Measurements from ENCODE around the gene FUT4.
A peak's percentile ranks its signal among the peaks of the same experiment; 100 is the strongest.

The FUT4 gene

DNA sequence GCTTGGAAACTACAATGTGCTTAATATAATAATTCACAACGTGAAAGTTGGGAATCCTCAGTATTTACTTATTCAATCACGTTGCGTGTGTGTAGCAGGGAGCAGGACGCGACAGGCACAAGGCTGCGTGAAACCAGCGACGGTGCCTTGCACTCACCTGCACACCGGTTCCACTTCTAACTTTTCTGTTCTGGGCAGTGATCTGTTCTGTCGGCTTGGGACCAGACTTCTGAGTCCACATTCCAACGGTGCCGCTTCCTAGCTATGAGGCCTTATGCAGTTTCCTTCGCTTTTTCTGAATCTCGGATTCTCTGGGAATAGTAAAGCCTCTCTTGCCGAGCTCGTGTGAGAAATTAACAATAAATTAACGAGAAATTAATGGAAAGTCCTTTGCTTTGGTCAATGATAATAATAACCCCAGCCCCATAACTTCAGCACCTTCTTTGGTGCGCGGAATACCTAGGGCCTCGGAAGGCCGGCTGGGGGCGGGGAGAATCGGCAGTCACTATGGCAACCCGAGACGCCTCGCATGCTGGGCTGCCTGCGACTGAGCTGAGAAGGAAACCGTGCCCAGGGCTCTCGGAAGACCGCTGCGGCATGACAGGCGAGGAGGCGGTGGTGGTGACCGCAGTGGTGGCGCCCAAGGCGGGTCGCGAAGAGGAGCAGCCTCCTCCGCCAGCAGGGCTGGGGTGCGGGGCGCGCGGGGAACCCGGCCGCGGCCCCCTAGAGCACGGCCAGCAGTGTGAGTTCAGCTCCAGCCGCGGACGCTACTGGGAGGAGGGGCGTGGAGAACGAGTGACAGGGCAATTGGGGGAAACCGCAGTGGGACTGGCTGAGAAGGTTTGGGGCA, 31.6 kb upstream of the FUT4 start, which contains the start of gene C11orf97:
TSS of gene C11orf97 (plus strand) at position 530 of the 850 bp plus-strand sequence. CDS start at position 598, 68 bp downstream.
- TF ChIP-seq YY1 (IDR thresholded peaks at IDR 0.05; ENCODE audit: insufficient read depth, insufficient read length) (no peak), SUZ12 (IDR thresholded peaks at IDR 0.05; ENCODE audit: extremely low read depth, insufficient read depth, insufficient read length) (no peak), ZNF274 (IDR thresholded peaks at IDR 0.05; ENCODE audit: low read depth, low read length) (no peak)
- DNase-seq (ENCODE audit: low read depth, low spot score): peak; percentile 44
- H3K36me3 ChIP-seq (ENCODE audit: insufficient read depth, insufficient read length, low read length): no peaks in the 10 kb centered on the region
- peak within 1 kb of the TSS; percentile 41 for H3K4me3 ChIP-seq (ENCODE audit: insufficient read length, low read depth)
- peak within 1 kb of the TSS; percentile 38 for H3K9ac ChIP-seq (ENCODE audit: insufficient read length, low read depth)
- H3K27me3 ChIP-seq (ENCODE audit: insufficient read depth, insufficient read length): peaks cover 23% of the 10 kb centered on the region
- H3K9me3 ChIP-seq (ENCODE audit: insufficient read depth, low read length): no peaks in the 10 kb centered on the region
- no peaks in the 10 kb centered on the region for H3K4me1 ChIP-seq (ENCODE audit: insufficient read depth, insufficient read length)

DNA sequence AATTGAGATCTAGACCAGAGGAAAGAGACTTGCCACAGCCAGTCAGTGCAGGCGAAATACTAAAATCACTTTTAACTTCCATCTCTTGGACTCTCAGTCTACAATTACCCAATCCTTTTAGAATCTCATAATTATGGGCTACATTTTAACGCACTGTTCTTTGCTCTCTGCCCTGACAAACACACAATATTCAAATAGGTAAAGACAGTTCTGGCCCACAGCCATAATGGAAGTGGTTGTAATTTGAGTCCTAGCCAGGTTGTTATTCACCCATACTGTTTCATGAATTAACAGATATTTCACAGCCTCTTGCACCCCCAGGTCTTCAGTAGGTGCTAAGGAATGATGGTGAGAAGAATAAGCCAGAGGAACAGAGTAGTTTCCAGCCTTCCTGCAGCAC, 30.6 kb upstream of the FUT4 start:
- H3K9me3 ChIP-seq (ENCODE audit: insufficient read depth, low read length): no peaks in the 10 kb centered on the region
- no peak for DNase-seq (ENCODE audit: low read depth, low spot score)
- peaks cover 23% of the 10 kb centered on the region for H3K27me3 ChIP-seq (ENCODE audit: insufficient read depth, insufficient read length)
- no peaks in the 10 kb centered on the region for H3K36me3 ChIP-seq (ENCODE audit: insufficient read depth, insufficient read length, low read length)
- TF ChIP-seq ZNF274 (IDR thresholded peaks at IDR 0.05; ENCODE audit: low read depth, low read length) (no peak), SUZ12 (IDR thresholded peaks at IDR 0.05; ENCODE audit: extremely low read depth, insufficient read depth, insufficient read length) (no peak), YY1 (IDR thresholded peaks at IDR 0.05; ENCODE audit: insufficient read depth, insufficient read length) (no peak)
- no peaks in the 10 kb centered on the region for H3K4me1 ChIP-seq (ENCODE audit: insufficient read depth, insufficient read length)
- no peak overlapping the region for H3K4me3 ChIP-seq (ENCODE audit: insufficient read length, low read depth)
- H3K9ac ChIP-seq (ENCODE audit: insufficient read length, low read depth): no peak overlapping the region

DNA sequence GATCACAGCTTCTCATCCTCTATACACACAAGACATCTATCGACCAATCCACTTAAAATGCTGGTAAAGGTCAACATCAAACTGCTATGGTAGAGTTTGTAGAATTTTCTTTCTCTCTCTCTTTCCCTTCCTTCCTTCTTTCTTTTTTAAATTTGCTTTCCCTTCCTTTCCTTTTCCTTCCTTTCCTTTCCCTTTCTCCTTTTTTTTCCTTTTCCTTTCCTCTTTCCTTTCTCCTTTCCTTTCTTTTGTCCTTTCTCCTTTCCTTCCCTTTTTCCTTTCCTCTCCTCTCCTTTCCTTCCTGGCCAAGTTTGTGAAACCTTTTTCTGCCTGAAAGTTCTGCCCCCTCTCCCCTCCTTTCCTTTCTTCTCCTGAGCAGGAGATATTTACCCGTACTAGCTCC, 28.3 kb upstream of the FUT4 start:
- H3K4me3 ChIP-seq (ENCODE audit: insufficient read length, low read depth): no peak overlapping the region
- H3K9ac ChIP-seq (ENCODE audit: insufficient read length, low read depth): no peak overlapping the region
- H3K36me3 ChIP-seq (ENCODE audit: insufficient read depth, insufficient read length, low read length): no peaks in the 10 kb centered on the region
- no peak for DNase-seq (ENCODE audit: low read depth, low spot score)
- TF ChIP-seq SUZ12 (IDR thresholded peaks at IDR 0.05; ENCODE audit: extremely low read depth, insufficient read depth, insufficient read length): no peak
- no peak for TF ChIP-seq YY1 (IDR thresholded peaks at IDR 0.05; ENCODE audit: insufficient read depth, insufficient read length)
- no peak for TF ChIP-seq ZNF274 (IDR thresholded peaks at IDR 0.05; ENCODE audit: low read depth, low read length)
- peaks cover 23% of the 10 kb centered on the region for H3K27me3 ChIP-seq (ENCODE audit: insufficient read depth, insufficient read length)
- H3K9me3 ChIP-seq (ENCODE audit: insufficient read depth, low read length): no peaks in the 10 kb centered on the region
- H3K4me1 ChIP-seq (ENCODE audit: insufficient read depth, insufficient read length): no peaks in the 10 kb centered on the region

DNA sequence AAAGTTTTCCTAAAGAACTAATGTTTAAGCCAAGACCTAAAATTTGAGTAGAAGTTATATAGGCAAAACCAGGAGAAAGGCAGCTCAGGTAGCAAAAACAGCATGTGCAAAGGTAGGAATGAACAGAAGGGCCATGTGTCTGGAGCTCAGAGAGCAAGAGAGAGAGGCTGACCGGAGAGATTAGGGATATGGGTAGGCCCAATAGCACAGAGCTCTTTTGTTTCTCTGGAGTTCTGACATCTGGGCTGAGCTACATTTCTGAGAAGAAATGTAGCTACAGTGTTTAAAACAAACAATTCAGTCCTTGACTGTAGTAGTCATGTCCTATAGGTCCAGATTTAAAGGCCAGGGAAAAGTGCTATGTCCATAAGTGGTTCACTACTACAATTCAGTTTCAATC, 27.0 kb upstream of the FUT4 start:
- Histone ChIP-seq H3K9ac (ENCODE audit: insufficient read length, low read depth) (no peak overlapping the region), H3K27me3 (ENCODE audit: insufficient read depth, insufficient read length) (peaks cover 23% of the 10 kb centered on the region), H3K9me3 (ENCODE audit: insufficient read depth, low read length) (no peaks in the 10 kb centered on the region), H3K4me1 (ENCODE audit: insufficient read depth, insufficient read length) (no peaks in the 10 kb centered on the region), H3K36me3 (ENCODE audit: insufficient read depth, insufficient read length, low read length) (no peaks in the 10 kb centered on the region), H3K4me3 (ENCODE audit: insufficient read length, low read depth) (no peak overlapping the region)
- no peak for DNase-seq (ENCODE audit: low read depth, low spot score)
- no peak for TF ChIP-seq YY1 (IDR thresholded peaks at IDR 0.05; ENCODE audit: insufficient read depth, insufficient read length)
- no peak for TF ChIP-seq ZNF274 (IDR thresholded peaks at IDR 0.05; ENCODE audit: low read depth, low read length)
- no peak for TF ChIP-seq SUZ12 (IDR thresholded peaks at IDR 0.05; ENCODE audit: extremely low read depth, insufficient read depth, insufficient read length)

DNA sequence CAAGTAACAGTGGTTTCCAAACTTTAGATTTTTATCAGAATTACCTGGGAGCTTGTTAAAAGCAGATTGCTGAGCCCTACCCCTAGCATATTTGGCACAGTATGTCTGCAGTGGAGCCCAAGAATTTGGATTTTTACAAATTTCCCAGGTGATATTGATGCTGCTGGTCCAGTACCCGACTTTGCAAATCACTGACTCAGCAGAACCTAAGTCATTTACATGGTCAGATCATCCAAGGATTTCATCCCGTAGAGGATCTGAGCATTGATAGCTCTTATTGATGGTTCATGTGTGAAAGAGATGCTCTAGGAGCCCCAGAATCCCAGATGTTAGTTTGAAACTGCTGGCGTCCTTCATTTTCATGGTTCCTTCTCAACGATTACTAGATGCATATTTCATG, 25.4 kb upstream of the FUT4 start:
- no peak for TF ChIP-seq YY1 (IDR thresholded peaks at IDR 0.05; ENCODE audit: insufficient read depth, insufficient read length)
- no peak for TF ChIP-seq ZNF274 (IDR thresholded peaks at IDR 0.05; ENCODE audit: low read depth, low read length)
- no peak for TF ChIP-seq SUZ12 (IDR thresholded peaks at IDR 0.05; ENCODE audit: extremely low read depth, insufficient read depth, insufficient read length)
- DNase-seq (ENCODE audit: low read depth, low spot score): no peak

DNA sequence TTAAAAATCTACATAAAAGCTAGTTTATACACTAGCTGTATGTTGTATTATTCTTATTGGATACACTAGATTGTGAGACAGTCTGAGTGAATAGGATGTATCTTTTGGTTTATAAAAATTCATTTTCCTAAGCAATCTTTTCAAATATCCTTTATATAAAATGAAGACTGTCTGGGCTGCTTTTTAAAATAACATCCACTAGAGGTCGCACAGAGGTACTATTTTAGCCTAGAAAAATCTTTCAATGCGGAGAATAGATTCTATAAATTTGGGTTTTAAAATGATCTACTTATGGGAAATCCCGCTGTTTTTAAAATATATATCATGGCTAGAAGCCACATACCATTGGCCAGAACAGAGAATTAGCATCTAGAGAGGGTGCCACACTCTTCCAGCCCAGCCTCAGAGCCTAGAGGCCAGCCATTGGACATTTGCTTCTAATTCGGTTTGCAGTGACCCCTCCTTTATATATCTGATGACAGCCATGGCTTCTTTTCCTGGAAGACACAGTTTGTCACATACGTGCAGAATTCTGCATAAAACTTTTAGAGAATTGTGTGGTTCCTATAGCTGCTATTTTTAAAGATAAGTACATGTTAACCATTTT, 24.1 kb upstream of the FUT4 start:
- TF ChIP-seq SUZ12 (IDR thresholded peaks at IDR 0.05; ENCODE audit: extremely low read depth, insufficient read depth, insufficient read length) (no peak), YY1 (IDR thresholded peaks at IDR 0.05; ENCODE audit: insufficient read depth, insufficient read length) (no peak), ZNF274 (IDR thresholded peaks at IDR 0.05; ENCODE audit: low read depth, low read length) (no peak)
- Histone ChIP-seq H3K9ac (ENCODE audit: insufficient read length, low read depth) (no peak overlapping the region), H3K4me3 (ENCODE audit: insufficient read length, low read depth) (no peak overlapping the region), H3K36me3 (ENCODE audit: insufficient read depth, insufficient read length, low read length) (no peaks in the 10 kb centered on the region), H3K9me3 (ENCODE audit: insufficient read depth, low read length) (no peaks in the 10 kb centered on the region), H3K27me3 (ENCODE audit: insufficient read depth, insufficient read length) (peaks cover 3% of the 10 kb centered on the region), H3K4me1 (ENCODE audit: insufficient read depth, insufficient read length) (no peaks in the 10 kb centered on the region)
- DNase-seq (ENCODE audit: low read depth, low spot score): no peak

More for the DNA sequence above, 25.4 kb upstream of the FUT4 start:
- Histone ChIP-seq H3K9me3 (ENCODE audit: insufficient read depth, low read length) (no peaks in the 10 kb centered on the region), H3K9ac (ENCODE audit: insufficient read length, low read depth) (no peak overlapping the region), H3K27me3 (ENCODE audit: insufficient read depth, insufficient read length) (peaks cover 9% of the 10 kb centered on the region), H3K4me3 (ENCODE audit: insufficient read length, low read depth) (no peak overlapping the region), H3K36me3 (ENCODE audit: insufficient read depth, insufficient read length, low read length) (no peaks in the 10 kb centered on the region), H3K4me1 (ENCODE audit: insufficient read depth, insufficient read length) (no peaks in the 10 kb centered on the region)

DNA sequence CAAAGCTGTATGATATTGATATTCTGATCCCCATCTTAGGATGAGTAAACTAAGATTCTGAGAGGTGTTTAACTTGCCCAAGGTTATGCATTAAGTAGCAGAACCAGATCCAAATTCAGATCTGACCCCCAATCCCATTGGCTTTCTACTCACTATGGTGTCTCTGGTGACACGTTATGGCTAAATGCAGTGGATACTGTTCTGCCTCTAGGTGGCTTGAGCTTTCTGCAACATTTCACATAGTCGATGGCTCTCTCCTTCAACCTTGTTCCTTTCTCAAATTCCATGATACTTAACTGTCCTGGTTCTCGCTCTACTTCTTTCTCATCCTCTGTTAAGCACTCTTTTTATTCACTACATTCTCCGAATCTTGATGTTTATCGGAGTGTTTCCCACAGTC, 22.0 kb upstream of the FUT4 start:
- Histone ChIP-seq H3K4me1 (ENCODE audit: insufficient read depth, insufficient read length) (no peaks in the 10 kb centered on the region), H3K36me3 (ENCODE audit: insufficient read depth, insufficient read length, low read length) (no peaks in the 10 kb centered on the region), H3K9me3 (ENCODE audit: insufficient read depth, low read length) (no peaks in the 10 kb centered on the region), H3K27me3 (ENCODE audit: insufficient read depth, insufficient read length) (no peaks in the 10 kb centered on the region), H3K9ac (ENCODE audit: insufficient read length, low read depth) (no peak overlapping the region), H3K4me3 (ENCODE audit: insufficient read length, low read depth) (no peak overlapping the region)
- TF ChIP-seq ZNF274 (IDR thresholded peaks at IDR 0.05; ENCODE audit: low read depth, low read length) (no peak), SUZ12 (IDR thresholded peaks at IDR 0.05; ENCODE audit: extremely low read depth, insufficient read depth, insufficient read length) (no peak), YY1 (IDR thresholded peaks at IDR 0.05; ENCODE audit: insufficient read depth, insufficient read length) (no peak)
- no peak for DNase-seq (ENCODE audit: low read depth, low spot score)
